GM21529 (cell line): ENCODE data around the gene NIN.
A peak's percentile ranks its signal among the peaks of the same experiment; 100 is the strongest.

Experiments
- ATAC-seq: cut with Tn5 transposase; IDR thresholded peaks from one replicate; pipeline ENCODE4 v1.9.1; 2021; ENCODE audit not compliant: unreplicated experiment

NIN gene, protein sequence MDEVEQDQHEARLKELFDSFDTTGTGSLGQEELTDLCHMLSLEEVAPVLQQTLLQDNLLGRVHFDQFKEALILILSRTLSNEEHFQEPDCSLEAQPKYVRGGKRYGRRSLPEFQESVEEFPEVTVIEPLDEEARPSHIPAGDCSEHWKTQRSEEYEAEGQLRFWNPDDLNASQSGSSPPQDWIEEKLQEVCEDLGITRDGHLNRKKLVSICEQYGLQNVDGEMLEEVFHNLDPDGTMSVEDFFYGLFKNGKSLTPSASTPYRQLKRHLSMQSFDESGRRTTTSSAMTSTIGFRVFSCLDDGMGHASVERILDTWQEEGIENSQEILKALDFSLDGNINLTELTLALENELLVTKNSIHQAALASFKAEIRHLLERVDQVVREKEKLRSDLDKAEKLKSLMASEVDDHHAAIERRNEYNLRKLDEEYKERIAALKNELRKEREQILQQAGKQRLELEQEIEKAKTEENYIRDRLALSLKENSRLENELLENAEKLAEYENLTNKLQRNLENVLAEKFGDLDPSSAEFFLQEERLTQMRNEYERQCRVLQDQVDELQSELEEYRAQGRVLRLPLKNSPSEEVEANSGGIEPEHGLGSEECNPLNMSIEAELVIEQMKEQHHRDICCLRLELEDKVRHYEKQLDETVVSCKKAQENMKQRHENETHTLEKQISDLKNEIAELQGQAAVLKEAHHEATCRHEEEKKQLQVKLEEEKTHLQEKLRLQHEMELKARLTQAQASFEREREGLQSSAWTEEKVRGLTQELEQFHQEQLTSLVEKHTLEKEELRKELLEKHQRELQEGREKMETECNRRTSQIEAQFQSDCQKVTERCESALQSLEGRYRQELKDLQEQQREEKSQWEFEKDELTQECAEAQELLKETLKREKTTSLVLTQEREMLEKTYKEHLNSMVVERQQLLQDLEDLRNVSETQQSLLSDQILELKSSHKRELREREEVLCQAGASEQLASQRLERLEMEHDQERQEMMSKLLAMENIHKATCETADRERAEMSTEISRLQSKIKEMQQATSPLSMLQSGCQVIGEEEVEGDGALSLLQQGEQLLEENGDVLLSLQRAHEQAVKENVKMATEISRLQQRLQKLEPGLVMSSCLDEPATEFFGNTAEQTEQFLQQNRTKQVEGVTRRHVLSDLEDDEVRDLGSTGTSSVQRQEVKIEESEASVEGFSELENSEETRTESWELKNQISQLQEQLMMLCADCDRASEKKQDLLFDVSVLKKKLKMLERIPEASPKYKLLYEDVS (N-terminal part only)

DNA sequence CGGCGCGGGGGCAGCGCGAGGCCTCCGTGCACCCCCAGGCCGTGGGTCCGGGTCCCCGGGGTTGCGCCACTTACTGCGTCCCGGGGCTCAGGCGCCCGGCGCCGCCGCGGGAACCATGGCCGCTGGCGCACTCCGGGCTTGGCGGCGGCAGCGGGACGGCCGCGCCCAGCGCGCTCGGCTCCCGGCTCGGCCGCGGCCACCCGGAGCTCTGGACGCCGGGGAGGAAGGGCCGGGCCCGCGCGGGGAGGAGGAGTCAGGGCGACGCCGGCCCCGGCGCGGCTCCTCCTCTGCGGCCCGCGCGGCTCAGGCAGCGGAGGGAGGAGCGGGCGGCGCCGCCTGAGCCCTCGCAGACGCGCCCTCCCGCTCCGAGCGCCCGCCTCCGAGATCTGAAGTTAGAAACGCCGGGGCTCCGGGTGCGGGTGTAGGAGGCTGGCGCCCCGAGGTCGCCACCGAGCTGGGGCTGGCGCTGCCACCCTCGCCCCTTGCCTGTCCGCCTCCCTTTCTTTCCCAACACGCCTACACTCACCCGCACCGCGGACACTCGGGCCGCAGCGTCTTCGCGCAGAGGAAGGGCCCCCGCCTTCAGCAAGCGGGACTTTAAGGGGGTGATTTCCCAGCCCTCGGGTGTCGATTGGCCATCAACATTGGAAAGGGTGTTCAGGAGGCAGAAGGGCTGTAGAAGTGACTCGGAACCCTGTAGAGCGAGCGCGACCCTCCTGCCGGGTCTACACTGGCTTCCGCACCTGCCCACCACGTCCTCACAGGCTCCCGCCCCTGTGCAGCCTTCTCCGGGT, at the start of gene NIN:
NIN (minus strand) TSS at position 231 of the 794 bp plus-strand sequence. CDS start 9,106 bp downstream, outside the sequence.
- ATAC-seq: peak; percentile 78

DNA sequence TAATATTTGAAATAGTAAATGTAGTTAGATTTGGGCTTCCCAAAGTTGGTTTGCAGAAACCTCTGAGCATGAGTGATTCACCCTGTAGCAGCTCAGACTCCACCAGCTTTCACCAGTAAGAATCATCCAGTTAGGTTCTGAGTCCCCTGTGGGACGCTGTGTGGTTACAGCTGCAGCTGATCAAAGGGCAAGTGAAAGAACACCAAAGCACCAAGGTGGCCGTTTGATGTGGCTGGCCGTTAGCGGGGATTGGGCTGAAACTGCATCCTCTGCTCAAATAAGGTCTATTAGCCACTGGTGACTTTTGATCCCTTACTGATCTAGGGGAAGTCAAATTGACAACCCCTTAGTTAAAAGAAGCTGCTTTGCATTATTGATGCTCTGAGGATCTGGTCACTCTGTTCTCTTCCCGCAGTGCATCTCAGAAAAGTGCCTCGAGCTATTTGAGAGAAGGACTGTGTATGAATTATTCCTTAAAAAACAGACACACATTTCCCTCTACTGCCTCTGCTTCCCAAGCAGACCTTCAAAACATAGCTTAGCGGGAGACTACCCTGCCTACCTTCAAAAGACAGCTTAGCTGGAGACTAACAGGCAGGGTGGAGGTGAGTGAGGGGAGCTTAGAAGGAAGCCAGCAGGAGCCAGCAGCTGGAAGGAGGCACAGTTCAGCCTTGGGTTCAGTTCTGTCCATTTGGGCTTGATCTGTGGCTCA, 44.6 kb upstream of the NIN start:
- ATAC-seq: peak; percentile 96

DNA sequence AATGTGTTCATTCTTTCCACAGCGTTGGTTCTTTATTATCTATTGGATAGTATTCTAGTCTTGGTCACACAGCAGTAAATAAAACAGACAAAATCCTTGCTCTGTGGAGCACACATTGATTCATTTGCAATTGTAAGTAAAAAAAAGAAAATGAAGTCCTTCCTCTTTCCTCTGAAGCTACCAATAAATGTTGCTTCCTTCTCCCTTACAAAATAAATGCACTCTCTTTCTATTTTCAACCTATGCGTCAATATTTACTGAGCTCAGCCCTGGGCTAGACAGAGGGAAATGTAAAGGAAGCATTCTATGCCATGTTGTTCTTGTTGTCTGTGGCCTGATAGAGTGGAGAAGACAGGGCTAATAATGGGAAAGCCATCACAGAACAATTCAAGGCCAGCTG, 43.8 kb upstream of the NIN start:
- no peak for ATAC-seq

DNA sequence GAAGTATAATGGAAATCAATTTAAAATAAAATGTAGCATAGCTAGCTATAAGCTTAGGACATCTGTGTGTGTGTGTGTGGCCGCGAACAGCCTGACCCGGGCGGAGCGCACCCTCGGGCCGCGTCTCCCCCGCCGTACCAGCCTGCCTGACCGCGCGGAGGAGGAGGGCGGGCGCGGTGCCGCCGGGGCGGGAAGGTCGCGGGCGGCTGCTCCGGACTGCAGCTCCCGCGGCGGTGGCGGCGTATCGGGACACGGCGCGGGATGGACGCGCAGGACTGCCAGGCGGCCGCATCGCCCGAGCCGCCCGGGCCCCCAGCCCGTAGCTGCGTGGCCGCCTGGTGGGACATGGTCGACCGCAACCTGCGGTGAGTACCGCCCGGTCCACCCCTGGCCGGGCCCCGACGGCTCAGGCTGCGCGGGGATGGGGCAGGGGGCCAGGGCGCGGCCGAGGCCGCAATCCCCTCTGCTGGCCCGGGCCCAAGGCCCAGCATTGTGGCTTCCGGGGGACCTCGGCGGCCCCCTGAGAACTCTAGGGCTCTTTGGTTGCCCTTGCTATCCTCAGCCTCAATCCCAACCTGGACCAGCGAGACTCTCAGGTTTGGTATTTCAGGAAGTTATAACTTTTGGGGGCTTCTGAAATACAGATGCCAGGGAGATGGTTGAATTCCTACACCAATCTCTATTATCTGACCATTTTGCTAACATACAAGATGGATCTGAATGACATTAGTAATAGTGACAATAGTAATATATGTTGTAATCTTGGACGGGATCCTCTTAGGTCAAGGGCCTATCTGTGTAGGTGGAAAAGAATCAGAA, 41.2 kb upstream of the NIN start, which contains the start of gene ABHD12B:
ABHD12B (plus strand) TSS at position 140 of the 819 bp plus-strand sequence; CDS start at position 262, 122 bp downstream.
- ATAC-seq: no peak

DNA sequence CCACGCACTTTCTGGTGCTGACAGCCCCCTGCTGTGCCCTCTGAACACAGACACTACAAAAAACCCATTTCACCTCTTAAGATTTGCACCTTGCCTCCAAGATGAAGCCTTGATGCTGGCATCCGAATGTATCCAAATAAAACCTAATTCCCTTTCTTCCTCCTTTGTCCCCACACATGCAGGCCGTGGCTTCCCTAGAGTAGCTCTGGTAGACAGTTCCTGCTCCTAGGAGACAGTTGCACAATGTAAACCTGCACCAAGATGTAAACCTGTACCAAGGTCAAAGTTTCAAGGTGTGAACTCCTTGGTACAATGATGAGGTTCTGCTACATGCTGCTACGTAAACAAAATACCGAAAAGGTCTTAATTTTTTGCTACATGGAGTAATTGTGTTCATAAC, 40.3 kb upstream of the NIN start:
- ATAC-seq: no peak

DNA sequence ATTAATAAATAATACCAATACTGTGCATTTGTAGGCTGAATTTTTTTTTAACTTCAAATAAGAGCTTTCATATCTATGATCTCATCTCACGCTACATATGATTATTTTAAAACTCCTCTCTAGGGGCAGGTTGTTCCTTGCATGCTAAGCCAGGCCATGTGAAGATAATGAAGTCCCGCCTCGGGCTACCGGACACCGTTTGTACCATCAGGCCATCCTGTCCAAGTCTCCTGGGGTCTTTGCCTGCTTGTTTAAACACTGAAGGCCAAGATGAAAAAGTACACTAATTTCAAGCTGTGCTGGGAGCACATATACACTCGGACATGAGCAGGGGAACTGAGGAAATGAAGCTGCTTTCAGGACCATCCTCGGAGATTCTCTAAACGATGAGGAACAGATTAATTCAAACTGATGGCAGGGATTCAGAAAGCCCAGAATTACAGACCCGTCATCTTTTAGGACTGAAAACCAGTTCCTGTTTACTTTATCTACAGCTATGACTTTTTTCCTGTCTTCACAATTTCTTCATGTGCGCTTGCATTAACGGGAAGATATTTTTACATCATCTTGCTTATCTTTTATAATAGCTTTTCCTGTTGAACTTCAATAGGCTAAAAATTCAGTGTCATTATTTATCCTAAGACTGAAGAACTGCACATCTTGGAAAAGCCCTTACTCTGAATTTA, 34.6 kb upstream of the NIN start:
- ATAC-seq: no peak

DNA sequence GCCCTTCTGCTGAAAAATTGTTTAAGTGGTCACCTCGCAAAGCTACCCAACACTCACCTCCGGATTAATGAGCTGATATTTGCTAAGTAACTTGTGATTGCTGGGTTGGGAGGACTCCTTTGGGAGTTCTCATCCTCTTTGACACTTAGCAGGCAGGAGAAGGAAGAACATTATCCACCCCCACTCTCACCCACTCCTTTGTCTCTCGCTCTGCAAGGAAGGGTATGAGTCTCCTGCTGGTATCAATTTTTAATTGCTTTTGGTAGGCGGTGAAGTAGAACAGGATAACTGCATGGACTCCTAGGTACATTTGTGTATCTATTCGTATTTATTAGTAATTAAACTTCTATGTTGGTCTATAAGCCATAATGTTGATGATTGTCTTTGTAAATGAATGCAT, 34.0 kb upstream of the NIN start:
- no peak for ATAC-seq

DNA sequence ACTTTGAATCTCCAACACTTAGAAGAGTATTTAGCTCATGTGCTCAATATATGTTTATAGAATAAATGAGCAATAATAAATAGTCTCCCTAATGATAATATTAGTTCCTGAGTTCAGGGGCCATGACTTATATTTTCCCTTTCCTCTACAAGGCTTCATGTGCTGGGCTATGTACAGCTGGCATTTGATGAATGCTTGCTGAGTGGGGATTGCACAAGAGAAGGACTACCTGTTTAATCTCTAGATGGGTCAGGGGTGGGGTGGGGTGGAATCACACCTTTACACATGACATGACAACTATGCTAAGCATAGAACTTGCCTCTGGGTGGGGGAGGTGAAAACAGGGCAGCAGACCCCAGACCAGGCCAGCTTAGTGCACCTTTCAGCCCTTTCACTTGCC, 33.3 kb upstream of the NIN start:
- ATAC-seq: no peak

DNA sequence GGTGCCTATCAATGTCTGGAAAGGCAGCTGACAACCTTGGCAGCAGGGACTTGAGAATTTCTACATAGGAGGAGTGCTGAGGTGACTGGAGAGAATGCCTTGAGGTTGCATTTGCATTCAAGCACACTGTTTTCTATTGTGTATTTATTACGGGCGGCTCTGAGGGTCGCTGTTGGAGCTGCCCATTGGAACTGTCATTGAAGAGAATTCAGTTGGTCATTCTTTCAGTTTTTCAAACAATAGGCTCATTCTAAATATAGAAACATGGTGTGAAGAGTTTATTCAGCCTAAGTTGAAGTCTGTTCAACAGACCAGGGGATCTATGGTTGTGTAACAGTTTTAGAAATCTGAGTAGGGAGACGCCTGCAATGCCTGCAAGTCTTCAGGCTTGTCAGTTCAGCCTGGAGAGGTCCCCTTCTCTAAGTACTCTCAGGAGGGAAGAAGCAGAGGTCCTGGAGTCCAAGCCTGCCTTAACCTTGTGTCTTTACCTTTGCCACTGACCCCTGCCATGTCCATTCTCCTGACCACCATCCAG, 31.1 kb upstream of the NIN start:
- ATAC-seq: no peak

DNA sequence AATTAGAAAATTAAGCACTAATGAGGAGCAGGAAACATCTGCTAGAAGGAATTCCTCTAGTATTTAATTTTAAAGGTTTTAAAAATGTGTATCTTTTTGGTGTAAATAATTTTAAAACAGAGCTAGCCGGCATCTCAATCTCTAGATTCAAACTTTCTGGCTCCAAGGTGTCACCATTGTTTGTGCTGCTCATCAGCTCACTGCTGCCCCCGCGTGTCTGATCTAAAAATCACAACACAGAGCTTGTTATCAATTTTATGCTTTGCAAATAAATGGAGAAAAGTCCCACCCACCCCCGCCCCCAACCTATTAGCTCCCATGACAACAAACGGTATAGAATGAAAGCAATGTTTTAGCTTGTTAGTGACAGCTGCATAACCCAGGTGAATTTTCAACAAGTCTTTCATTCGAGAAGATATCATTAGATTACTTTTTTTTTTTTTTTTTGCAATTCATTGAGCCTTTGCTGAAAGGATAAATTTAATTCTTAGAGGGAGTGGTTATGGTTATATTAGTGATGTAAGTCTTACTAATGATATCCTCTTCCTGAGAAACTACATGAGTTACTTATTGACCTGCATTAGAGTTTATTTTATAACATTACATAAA, 29.6 kb upstream of the NIN start:
- ATAC-seq: peak; percentile 58

DNA sequence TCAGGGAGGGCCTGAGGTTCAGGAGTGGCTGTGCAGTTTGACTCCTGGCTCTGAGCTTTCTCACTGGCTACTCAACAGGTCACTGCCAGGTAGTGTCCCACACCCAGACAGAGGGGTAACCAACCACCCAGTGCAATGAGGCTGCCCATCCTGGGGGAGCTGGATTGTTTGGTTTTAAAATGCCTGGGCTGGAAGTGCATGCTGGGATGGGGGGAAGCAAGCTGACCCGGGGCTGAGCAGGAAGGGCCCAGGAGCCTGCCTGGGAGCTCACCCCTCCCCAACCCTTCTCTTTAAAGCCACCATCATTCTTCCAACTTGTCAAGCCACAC, 28.3 kb upstream of the NIN start:
- ATAC-seq: no peak

DNA sequence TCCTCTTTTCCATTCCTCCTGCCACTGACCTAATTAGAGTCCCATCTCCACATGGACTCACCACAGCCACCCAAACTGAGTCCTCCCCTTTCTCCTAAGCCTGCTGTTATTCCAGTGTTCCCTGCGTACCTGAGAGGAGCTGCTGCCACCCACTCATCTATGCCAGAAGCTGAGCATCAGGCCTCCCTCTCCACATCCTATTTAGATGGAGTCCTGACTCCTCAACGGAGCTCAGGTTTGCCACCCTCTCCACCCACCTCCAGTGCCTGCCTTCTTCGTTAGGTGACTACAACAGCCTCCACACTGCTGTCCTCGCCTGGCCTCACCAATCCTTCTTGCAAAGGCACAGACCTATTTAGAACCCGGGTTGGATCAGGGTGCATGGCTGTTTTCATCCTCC, 25.7 kb upstream of the NIN start:
- no peak for ATAC-seq

DNA sequence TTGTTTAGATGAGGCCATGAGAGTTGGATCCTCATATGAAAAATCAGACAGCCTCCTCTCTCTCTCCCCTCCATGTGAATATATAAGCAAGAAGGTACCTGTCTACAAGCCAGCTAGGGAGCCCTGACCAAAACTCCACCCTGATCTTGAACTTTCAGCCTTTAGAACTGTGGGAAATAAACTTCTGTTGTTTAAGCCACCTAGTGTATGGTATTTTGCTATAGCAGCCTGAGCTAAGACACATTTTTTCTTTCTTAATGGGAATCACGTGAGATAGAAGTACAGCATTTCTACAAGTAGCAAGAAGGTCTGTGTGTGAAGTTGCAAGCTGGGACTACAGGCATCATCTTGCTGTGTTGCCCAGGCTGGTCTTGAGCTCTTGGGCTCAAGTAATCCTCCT, 24.6 kb upstream of the NIN start:
- ATAC-seq: no peak

DNA sequence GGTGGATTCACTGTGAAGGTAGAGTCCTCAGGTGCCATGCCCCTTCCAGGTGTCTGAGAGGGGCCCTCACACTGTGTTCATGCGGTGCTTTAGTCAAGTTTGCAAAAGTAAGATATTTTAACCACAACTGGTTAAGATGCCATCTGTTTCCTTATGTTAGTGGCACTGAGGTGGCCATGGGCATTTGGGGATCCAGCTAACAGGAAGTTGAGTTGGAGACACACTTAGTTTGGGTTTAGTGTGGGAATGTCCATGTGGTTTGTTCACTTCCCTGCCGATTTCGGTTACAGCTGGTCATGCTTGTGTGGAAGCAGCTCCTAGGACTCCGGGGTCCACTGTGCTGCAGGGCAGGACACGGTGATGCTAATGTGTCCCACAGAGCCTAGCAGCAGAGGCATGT, 23.6 kb upstream of the NIN start:
- no peak for ATAC-seq

DNA sequence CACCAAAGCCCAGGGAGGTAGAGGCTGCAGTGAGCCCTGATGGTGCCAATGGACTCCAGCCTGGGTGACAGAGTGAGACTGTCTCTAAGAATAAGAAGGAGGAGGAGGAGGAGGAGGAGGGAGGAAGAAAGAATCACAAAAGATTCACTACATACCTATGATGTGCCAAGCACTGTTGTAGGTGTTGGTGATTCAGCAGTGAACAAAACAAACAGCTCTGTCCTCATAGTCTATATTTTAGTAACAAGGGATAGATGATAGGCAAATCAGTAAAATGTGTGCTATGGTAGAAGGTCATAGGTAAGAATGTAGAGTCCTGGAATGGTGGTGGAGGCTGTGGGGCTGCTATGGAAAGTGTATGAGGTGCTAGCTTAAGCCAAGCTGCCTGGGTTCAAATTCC, 22.9 kb upstream of the NIN start:
- no peak for ATAC-seq

DNA sequence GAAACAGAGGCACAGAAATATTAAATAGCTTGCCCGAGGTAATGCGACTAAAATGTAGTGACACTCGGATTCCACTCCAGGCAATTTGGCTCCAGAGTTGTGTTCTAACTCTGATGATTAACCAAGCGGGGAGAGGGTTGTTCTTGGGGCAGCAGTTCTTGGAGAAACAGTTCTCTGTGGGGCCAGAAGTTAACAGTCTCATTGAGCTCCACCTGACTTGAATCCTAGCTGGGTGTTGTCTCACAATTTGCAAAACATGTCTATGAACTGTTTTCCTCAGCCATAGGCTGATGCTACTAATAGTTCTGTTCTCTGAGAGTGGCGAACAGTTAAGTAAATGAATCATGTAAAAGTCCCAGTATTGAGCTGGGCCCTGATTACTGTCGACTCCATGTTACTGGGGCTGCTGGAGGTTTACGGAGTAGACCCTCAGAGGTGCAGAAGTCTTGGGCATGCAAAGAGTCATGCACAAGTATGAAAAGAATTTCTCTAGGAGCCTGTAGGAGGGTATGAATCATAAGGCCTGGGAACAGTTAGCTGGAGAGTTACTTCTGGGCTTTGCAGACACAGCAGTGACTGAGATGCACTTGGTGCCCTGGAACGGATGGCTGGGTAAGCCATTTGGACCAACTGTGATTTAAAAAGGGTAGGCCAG, 15.4 kb upstream of the NIN start:
- no peak for ATAC-seq

DNA sequence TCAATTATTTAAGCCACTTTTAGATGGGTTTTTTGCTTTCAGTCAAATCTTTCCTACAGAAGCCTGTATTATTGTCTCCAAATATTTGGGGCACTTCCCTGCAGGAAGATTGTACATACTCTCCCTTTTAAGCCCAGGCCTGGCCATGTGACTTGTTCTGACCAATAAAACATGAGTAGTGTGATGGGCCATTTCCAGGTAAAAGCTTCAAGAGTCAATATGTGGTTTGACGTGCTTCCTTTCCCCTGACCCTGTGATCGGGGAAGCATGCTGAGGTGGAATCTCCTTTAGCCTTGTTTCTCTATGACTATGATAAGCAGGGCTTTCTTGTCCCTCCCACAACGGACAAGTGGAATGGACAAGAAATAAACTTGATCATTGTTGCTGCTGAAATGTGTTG, 14.2 kb upstream of the NIN start:
- no peak for ATAC-seq
